Spinal cord (tissue), 10 donors: ENCODE measurements around the gene POLD1. TPM values are rescaled to one million over a fixed set of nuclear protein-coding genes. Genes with fewer than 3 reads are reported as not detected.
"Not testable (repeated sequence)": the region's sequence is repeated elsewhere in the genome, so short reads cannot be mapped to it uniquely, and the experiment has no call there.

Experiments used
- DNase-seq, 6 donors: peaks; one replicate each; pipeline versions ENCODE4 v3.0.0 to v3.0.0-alpha.2; 2013 to 2015; ENCODE audit warnings: low spot score in 6 of 6, low read depth in 4 of 6
- H3K27ac ChIP-seq: one replicate; pipeline ENCODE4 v1.5.1; 2013; ENCODE audit warnings: low read depth, low read length, control low read depth
- H3K27me3 ChIP-seq: one replicate; pipeline ENCODE4 v1.6.1; 2013; ENCODE audit warnings: low read length; ENCODE audit not compliant: control insufficient read depth, insufficient read depth
- H3K36me3 ChIP-seq: one replicate; pipeline ENCODE4 v1.6.1; 2013; ENCODE audit warnings: low read length; ENCODE audit not compliant: control insufficient read depth, insufficient read depth
- H3K4me1 ChIP-seq: one replicate; pipeline ENCODE4 v1.6.1; 2013; ENCODE audit warnings: low read length; ENCODE audit not compliant: control insufficient read depth, insufficient read depth
- H3K4me3 ChIP-seq: one replicate; pipeline ENCODE4 v1.5.1; 2013; ENCODE audit warnings: low read depth, low read length, control low read depth
- H3K9me3 ChIP-seq: one replicate; pipeline ENCODE4 v1.6.1; 2013; ENCODE audit warnings: low read length; ENCODE audit not compliant: control insufficient read depth, insufficient read depth
- WGBS: methylation state at CpG from one replicate; pipeline ENCODE4 v1.1.5; 2013; ENCODE audit warnings: missing lambda C conversion rate; ENCODE audit not compliant: insufficient coverage; 5-methylcytosine and 5-hydroxymethylcytosine counted together
- polyA plus RNA-seq, 2 donors: library from polyadenylated mRNA; unstranded; fragments of 120-200 nt; gene quantifications; one replicate each; pipeline ENCODE4 v1.2.1, GENCODE V29; 2013; ENCODE audit not compliant: insufficient read length in 2 of 2
- total RNA-seq, 2 donors: library from RNA; depleted of rRNA in 1 of 2; stranded (reverse); fragments of 120-200 nt in 1 of 2; fragments of >200 nt in 1 of 2; gene quantifications; one replicate each; pipeline versions ENCODE4 v1.2.3 to v1.2.4, GENCODE V29; 2013 to 2014
- donor health status: healthy.

POLD1 gene
- total and polyA plus RNA-seq, 4 donors: 13.1 to 29.1 (median 25.0) TPM

GRCh38 chr19:50433201-50434180 lies 49.3 kb downstream of the POLD1 start:
- DNase-seq: no peak
- peaks cover 20% of the 10 kb centered on the region for H3K27me3 ChIP-seq
- no peak overlapping the region for H3K27ac ChIP-seq

GRCh38 chr19:50434525-50434924 lies 50.4 kb downstream of the POLD1 start:
- no peaks in the 10 kb centered on the region for H3K9me3 ChIP-seq
- peaks cover 18% of the 10 kb centered on the region for H3K4me1 ChIP-seq
- H3K36me3 ChIP-seq: no peaks in the 10 kb centered on the region
- H3K27me3 ChIP-seq: peaks cover 15% of the 10 kb centered on the region
- H3K27ac ChIP-seq: no peak overlapping the region
- no peak overlapping the region for H3K4me3 ChIP-seq
- 37% methylated on average over 9 of the region's 12 CpGs for WGBS
- no peak for DNase-seq

More at GRCh38 chr19:50433201-50434180, 49.3 kb downstream of the POLD1 start:
- H3K4me1 ChIP-seq: peaks cover 18% of the 10 kb centered on the region
- no peaks in the 10 kb centered on the region for H3K9me3 ChIP-seq
- H3K4me3 ChIP-seq: no peak overlapping the region
- WGBS: 85% methylated on average over 17 of the region's 19 CpGs
- H3K36me3 ChIP-seq: no peaks in the 10 kb centered on the region

GRCh38 chr19:50435221-50435620 lies 51.1 kb downstream of the POLD1 start:
- WGBS: 86% methylated on average over 15 of the region's 17 CpGs
- H3K4me3 ChIP-seq: no peak overlapping the region
- no peaks in the 10 kb centered on the region for H3K36me3 ChIP-seq
- no peaks in the 10 kb centered on the region for H3K9me3 ChIP-seq
- no peak overlapping the region for H3K27ac ChIP-seq
- DNase-seq: no peak
- H3K27me3 ChIP-seq: peaks cover 11% of the 10 kb centered on the region
- peaks cover 18% of the 10 kb centered on the region for H3K4me1 ChIP-seq

GRCh38 chr19:50435627-50436026 lies 51.5 kb downstream of the POLD1 start:
- no peak for DNase-seq
- no peaks in the 10 kb centered on the region for H3K9me3 ChIP-seq
- 78% methylated on average over 7 of the region's 12 CpGs for WGBS
- H3K27ac ChIP-seq: no peak overlapping the region
- H3K27me3 ChIP-seq: peaks cover 8% of the 10 kb centered on the region
- no peak overlapping the region for H3K4me3 ChIP-seq
- H3K4me1 ChIP-seq: peaks cover 18% of the 10 kb centered on the region
- H3K36me3 ChIP-seq: no peaks in the 10 kb centered on the region

GRCh38 chr19:50437862-50438449 lies 53.8 kb downstream of the POLD1 start:
- Histone ChIP-seq H3K4me1 (no peaks in the 10 kb centered on the region), H3K9me3 (no peaks in the 10 kb centered on the region), H3K36me3 (no peaks in the 10 kb centered on the region), H3K27ac (no peak overlapping the region), H3K4me3 (no peak overlapping the region), H3K27me3 (no peaks in the 10 kb centered on the region)
- no peak for DNase-seq
- 89% methylated on average over 4 of the region's 5 CpGs for WGBS

- H3K9me3 ChIP-seq, H3K36me3 ChIP-seq, H3K27me3 ChIP-seq, H3K4me3 ChIP-seq, H3K4me1 ChIP-seq, DNase-seq, H3K27ac ChIP-seq: not testable (repeated sequence)
- 91% methylated on average over 1 of the region's 2 CpGs for WGBS
These were observed 55.0 kb downstream of the POLD1 start for GRCh38 chr19:50439130-50439529.

GRCh38 chr19:50444059-50444458 lies 59.9 kb downstream of the POLD1 start:
- no peak for DNase-seq
- 60% methylated on average over 1 of the region's 1 CpG for WGBS
- no peaks in the 10 kb centered on the region for H3K9me3 ChIP-seq
- H3K4me3 ChIP-seq: no peak overlapping the region
- H3K36me3 ChIP-seq: no peaks in the 10 kb centered on the region
- H3K4me1 ChIP-seq: no peaks in the 10 kb centered on the region
- H3K27me3 ChIP-seq: no peaks in the 10 kb centered on the region
- no peak overlapping the region for H3K27ac ChIP-seq

- no peaks in the 10 kb centered on the region for H3K9me3 ChIP-seq
- H3K27ac ChIP-seq: no peak overlapping the region
- no peak overlapping the region for H3K4me3 ChIP-seq
- WGBS: no CpG with 5 or more reads among the region's 5 CpGs
- H3K4me1 ChIP-seq: no peaks in the 10 kb centered on the region
- DNase-seq: no peak
- no peaks in the 10 kb centered on the region for H3K36me3 ChIP-seq
- H3K27me3 ChIP-seq: no peaks in the 10 kb centered on the region
These were observed 62.9 kb downstream of the POLD1 start for GRCh38 chr19:50447053-50447452.

DNA sequence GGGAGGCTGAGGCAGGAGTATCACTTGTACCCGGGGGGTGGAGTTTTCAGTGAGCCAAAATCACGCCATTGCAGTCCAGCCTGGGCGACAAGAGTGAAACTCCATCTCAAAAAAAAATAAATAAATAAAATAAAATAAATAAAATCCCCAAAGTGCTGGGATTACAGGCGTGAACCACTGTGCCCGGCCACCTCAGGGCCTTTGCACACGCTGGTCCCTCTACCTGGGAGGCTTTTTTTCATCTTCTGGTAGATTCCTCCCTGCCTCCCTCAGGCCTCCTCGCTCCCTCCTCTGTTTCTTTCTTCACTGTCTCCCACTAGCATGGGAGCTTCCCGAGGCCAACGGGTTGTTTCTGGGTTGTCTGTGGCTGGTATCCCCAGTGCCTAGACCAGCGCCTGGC lies 63.6 kb downstream of the POLD1 start:
- no peaks in the 10 kb centered on the region for H3K9me3 ChIP-seq
- H3K27ac ChIP-seq: no peak overlapping the region
- no peaks in the 10 kb centered on the region for H3K27me3 ChIP-seq
- no peak for DNase-seq
- WGBS: 94% methylated on average over 5 of the region's 10 CpGs
- no peak overlapping the region for H3K4me3 ChIP-seq
- H3K36me3 ChIP-seq: no peaks in the 10 kb centered on the region
- H3K4me1 ChIP-seq: no peaks in the 10 kb centered on the region
